ENCODE measurements around the gene ST3GAL3. TPM values are rescaled to one million over a fixed set of nuclear protein-coding genes. Genes with fewer than 3 reads are reported as not detected.

ST3GAL3 gene
- total RNA-seq, 1 experiment from 2014 or later, result 19.3 TPM

DNA sequence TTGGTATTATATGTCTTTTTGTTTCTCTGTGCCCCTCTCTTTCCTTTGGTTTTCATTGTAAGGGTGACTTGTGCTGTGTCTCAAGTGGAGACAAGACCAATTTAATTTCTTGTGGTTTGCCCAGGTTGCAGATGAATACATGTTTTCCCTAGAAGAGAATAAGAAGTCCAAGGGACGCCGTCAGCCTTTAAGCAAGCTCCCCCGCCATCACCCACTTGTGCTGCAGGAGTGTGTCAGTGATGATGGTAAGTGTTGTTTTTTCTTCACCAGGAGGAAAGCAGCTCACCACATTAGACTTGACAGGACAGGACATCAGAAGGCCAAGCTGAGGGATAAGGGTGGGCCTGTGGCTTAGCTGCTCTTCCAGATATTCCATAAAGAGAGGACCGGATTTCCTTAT is 23.8 kb upstream of the ST3GAL3 start:
- Histone ChIP-seq H3K27me3 (ENCODE audit: insufficient read depth, low read depth) (no peaks in the 10 kb centered on the region), H3K4me2 (no peak overlapping the region), H3K36me3 (ENCODE audit: low read depth) (peaks cover 36% of the 10 kb centered on the region), H3K4me3 (no peak overlapping the region), H3F3A (ENCODE audit: insufficient read depth, low read depth) (0 out of 2 replicates have a peak, but pooled peaks cover 3% of the 10 kb centered on the region), H3K4me1 (replicated peaks; ENCODE audit: insufficient read depth) (no peaks in the 10 kb centered on the region), H3K27ac (no peak overlapping the region), H3K9me3 (ENCODE audit: insufficient read depth, low read depth) (no peaks in the 10 kb centered on the region), H4K20me1 (ENCODE audit: insufficient read depth) (peaks cover 24% of the 10 kb centered on the region), H3K79me2 (ENCODE audit: low read depth) (no peaks in the 10 kb centered on the region), H3K9me2 (ENCODE audit: insufficient read depth) (no peaks in the 10 kb centered on the region), H2AFZ (no peak overlapping the region)
- TF ChIP-seq EZH2 (IDR thresholded peaks at IDR 0.05; ENCODE audit: low read depth) (no peak), CTCF (conservative IDR thresholded peaks at IDR 0.05) (no peak)
- DNase-seq, result no peak
- POLR2A ChIA-PET (ENCODE audit: unreplicated experiment), result no interaction called here
- intact Hi-C loops (cut with micrococcal nuclease; ENCODE audit: unreplicated experiment), result no loop called here
- CTCF ChIA-PET, result no interaction called here
- no TSS peak for BruUV-seq (replicated peaks)

GRCh38 chr1:43686801-43687200 is 20.5 kb upstream of the ST3GAL3 start:
- Histone ChIP-seq H3F3A (ENCODE audit: insufficient read depth, low read depth) (0 out of 2 replicates have a peak, but pooled peaks cover 3% of the 10 kb centered on the region), H3K9me3 (ENCODE audit: insufficient read depth, low read depth) (no peaks in the 10 kb centered on the region), H3K4me2 (no peak overlapping the region), H3K79me2 (ENCODE audit: low read depth) (no peaks in the 10 kb centered on the region), H3K9me2 (ENCODE audit: insufficient read depth) (no peaks in the 10 kb centered on the region), H3K4me3 (no peak overlapping the region), H4K20me1 (ENCODE audit: insufficient read depth) (peaks cover 31% of the 10 kb centered on the region), H3K27ac (no peak overlapping the region), H3K27me3 (ENCODE audit: insufficient read depth, low read depth) (no peaks in the 10 kb centered on the region), H2AFZ (no peak overlapping the region), H3K36me3 (ENCODE audit: low read depth) (peaks cover 66% of the 10 kb centered on the region), H3K4me1 (replicated peaks; ENCODE audit: insufficient read depth) (no peaks in the 10 kb centered on the region)
- ChIA-PET POLR2A (ENCODE audit: unreplicated experiment) (no interaction called here), CTCF (no interaction called here)
- intact Hi-C loops (cut with micrococcal nuclease; ENCODE audit: unreplicated experiment), result no loop called here
- no TSS peak for BruUV-seq (replicated peaks)
- no peak for TF ChIP-seq CTCF (conservative IDR thresholded peaks at IDR 0.05)
- TF ChIP-seq EZH2 (IDR thresholded peaks at IDR 0.05; ENCODE audit: low read depth), result no peak
- DNase-seq, result no peak

DNA sequence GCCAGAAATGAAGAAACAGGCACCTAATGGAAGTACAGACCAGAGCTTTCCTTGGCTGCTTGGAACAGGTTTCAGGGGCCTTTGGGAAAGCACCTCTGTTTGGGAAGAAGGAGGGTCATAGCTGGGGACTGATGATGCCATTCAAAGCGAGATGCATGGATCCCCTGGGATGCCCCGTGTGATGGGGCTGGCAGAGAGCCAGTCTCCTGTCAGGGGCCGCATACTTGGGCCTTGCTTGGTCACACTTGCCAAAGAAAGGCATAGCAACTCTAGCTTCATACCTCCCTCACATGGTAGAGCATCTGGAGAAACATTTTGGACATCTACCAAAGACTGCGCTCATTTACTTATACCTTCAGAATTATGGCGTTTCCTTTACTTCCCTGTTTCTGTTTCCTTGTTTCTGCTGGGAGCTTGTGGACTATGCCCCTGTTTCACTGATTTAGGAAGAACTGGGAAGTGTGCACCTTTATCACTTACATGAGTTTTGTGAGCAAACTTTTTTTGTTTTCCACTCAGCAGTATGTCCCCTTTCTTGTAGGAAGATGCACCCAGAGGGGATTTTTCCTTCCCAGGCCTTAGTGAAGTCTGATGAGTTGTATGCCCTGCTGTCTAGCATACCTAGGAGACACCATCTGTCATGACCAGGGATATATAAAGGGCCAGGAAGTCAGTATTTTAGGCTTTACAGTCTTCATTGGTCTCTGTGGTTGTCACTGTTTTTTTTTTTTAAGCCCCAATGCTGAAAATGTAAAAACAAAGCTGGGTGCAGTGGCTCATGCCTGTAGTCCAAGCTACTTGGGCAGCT is 19.8 kb upstream of the ST3GAL3 start:
- POLR2A ChIA-PET (ENCODE audit: unreplicated experiment), result no interaction called here
- H3K36me3 ChIP-seq (ENCODE audit: low read depth), result peaks cover 67% of the 10 kb centered on the region
- CTCF ChIA-PET, result interaction anchor here (0.7 kb wide), 1 partner anchor 138 kb away, joined by 3 read pairs; no protein-coding TSS in a partner anchor
- BruUV-seq (replicated peaks), result no TSS peak
- H3K4me3 ChIP-seq, result no peak overlapping the region
- intact Hi-C loops (cut with micrococcal nuclease; ENCODE audit: unreplicated experiment), result no loop called here
- no peak for DNase-seq
- no peaks in the 10 kb centered on the region for H3K4me1 ChIP-seq (replicated peaks; ENCODE audit: insufficient read depth)
- H2AFZ ChIP-seq, result no peak overlapping the region
- H3K9me3 ChIP-seq (ENCODE audit: insufficient read depth, low read depth), result no peaks in the 10 kb centered on the region
- H3K27ac ChIP-seq, result no peak overlapping the region
- no peaks in the 10 kb centered on the region for H3K9me2 ChIP-seq (ENCODE audit: insufficient read depth)
- no peaks in the 10 kb centered on the region for H3K27me3 ChIP-seq (ENCODE audit: insufficient read depth, low read depth)
- TF ChIP-seq EZH2 (IDR thresholded peaks at IDR 0.05; ENCODE audit: low read depth), result no peak
- TF ChIP-seq CTCF (conservative IDR thresholded peaks at IDR 0.05), result no peak
- peaks cover 28% of the 10 kb centered on the region for H4K20me1 ChIP-seq (ENCODE audit: insufficient read depth)
- no peaks in the 10 kb centered on the region for H3K79me2 ChIP-seq (ENCODE audit: low read depth)
- H3K4me2 ChIP-seq, result no peak overlapping the region
- 0 out of 2 replicates have a peak, but pooled peaks cover 3% of the 10 kb centered on the region for H3F3A ChIP-seq (ENCODE audit: insufficient read depth, low read depth)

Measured in PC-9 (cell line).